Hepatocyte (in vitro differentiated cells): ENCODE measurements around the gene PREX1. TPM values are rescaled to one million over a fixed set of nuclear protein-coding genes. Genes with fewer than 3 reads are reported as not detected.

Experiments used
- DNase-seq: peaks from one replicate; pipeline ENCODE4 v3.0.0-alpha.2; 2016; ENCODE audit warnings: low spot score
- H2AFZ ChIP-seq: fragments of 200-600 bp; sonication (generic); 2 replicates; pipeline ENCODE4 v1.6.0; 2016; ENCODE audit warnings: antibody characterized with exemption, mild to moderate bottlenecking
- H3K27ac ChIP-seq: fragments of 200-600 bp; sonication (generic); 2 replicates; pipeline ENCODE4 v1.5.1; 2016; ENCODE audit warnings: mild to moderate bottlenecking
- H3K27me3 ChIP-seq: fragments of 200-600 bp; sonication (generic); 2 replicates; pipeline ENCODE4 v1.6.1; 2016
- H3K36me3 ChIP-seq: fragments of 200-600 bp; sonication (generic); replicated peaks from 2 replicates; pipeline ENCODE4 v1.5.1; 2016; ENCODE audit warnings: low read depth; ENCODE audit not compliant: insufficient read depth
- H3K4me1 ChIP-seq: fragments of 200-600 bp; sonication (generic); 2 replicates; pipeline ENCODE4 v1.5.1; 2016; ENCODE audit warnings: mild to moderate bottlenecking, moderate library complexity; ENCODE audit not compliant: insufficient read depth
- H3K4me2 ChIP-seq: fragments of 200-600 bp; sonication (generic); 2 replicates; pipeline ENCODE4 v1.6.0; 2016
- H3K4me3 ChIP-seq: fragments of 200-600 bp; sonication (generic); 2 replicates; pipeline ENCODE4 v1.5.1; 2016; ENCODE audit warnings: mild to moderate bottlenecking
- H3K79me2 ChIP-seq: fragments of 200-600 bp; sonication (generic); 2 replicates; pipeline ENCODE4 v1.6.0; 2017; ENCODE audit warnings: mild to moderate bottlenecking
- H3K9me2 ChIP-seq: fragments of 200-600 bp; sonication (generic); replicated peaks from 2 replicates; pipeline ENCODE4 v1.6.0; 2017; ENCODE audit warnings: mild to moderate bottlenecking; ENCODE audit not compliant: insufficient read depth
- H3K9me3 ChIP-seq: fragments of 200-600 bp; sonication (generic); 2 replicates; pipeline ENCODE4 v1.5.1; 2016; ENCODE audit warnings: low read depth, mild to moderate bottlenecking
- H4K20me1 ChIP-seq: fragments of 200-600 bp; sonication (generic); 2 replicates; pipeline ENCODE4 v1.6.0; 2016; ENCODE audit warnings: mild to moderate bottlenecking; ENCODE audit not compliant: insufficient read depth, poor library complexity, severe bottlenecking
- CTCF ChIP-seq: fragments of 200-600 bp; sonication (generic); IDR thresholded peaks from 2 replicates; pipeline ENCODE4 v1.5.1; 2016; ENCODE audit warnings: antibody characterized with exemption, mild to moderate bottlenecking; ENCODE audit not compliant: poor library complexity
- EZH2 ChIP-seq: fragments of 200-600 bp; sonication (generic); IDR thresholded peaks from 2 replicates; pipeline ENCODE4 v1.6.1; 2016; ENCODE audit warnings: antibody characterized with exemption, mild to moderate bottlenecking, borderline replicate concordance
- EZH2phosphoT487 ChIP-seq: fragments of 200-600 bp; sonication (generic); IDR thresholded peaks from one replicate; pipeline ENCODE4 v1.6.1; 2018; ENCODE audit warnings: antibody characterized with exemption, mild to moderate bottlenecking, low read depth, moderate library complexity; ENCODE audit not compliant: unreplicated experiment, severe bottlenecking
- WGBS: methylation state at CpG from one replicate; pipeline ENCODE4 v1.1.6; 2016; ENCODE audit warnings: low lambda C conversion rate; ENCODE audit errors: missing lambda C conversion rate; 5-methylcytosine and 5-hydroxymethylcytosine counted together
- polyA plus RNA-seq: library from polyadenylated mRNA; unstranded; fragments of >200 nt; fragmentation: Nextera tagmentation; extraction: Ambion mirVana; gene quantifications from 2 replicates; pipeline ENCODE4 v1.2.1, GENCODE V29; 2016
- total RNA-seq: library from RNA; depleted of rRNA; stranded (reverse); fragments of >200 nt; gene quantifications from 2 replicates; pipeline ENCODE4 v1.2.3, GENCODE V29; 2014

PREX1 gene
- total and polyA plus RNA-seq, 2 experiments from 2014 or later: 1.8 to 2.9 TPM

- no peaks in the 10 kb centered on the region for H4K20me1 ChIP-seq
- H3K4me2 ChIP-seq: no peak overlapping the region
- no peak overlapping the region for H3K4me3 ChIP-seq
- TF ChIP-seq EZH2phosphoT487: no peak
- no peak for TF ChIP-seq EZH2
- TF ChIP-seq CTCF: no peak
- no peak overlapping the region for H2AFZ ChIP-seq
- no peaks in the 10 kb centered on the region for H3K79me2 ChIP-seq
- DNase-seq: no peak
- H3K27me3 ChIP-seq: no peaks in the 10 kb centered on the region
- no peaks in the 10 kb centered on the region for H3K9me2 ChIP-seq
- H3K27ac ChIP-seq: no peak overlapping the region
- H3K4me1 ChIP-seq: no peaks in the 10 kb centered on the region
- H3K9me3 ChIP-seq: no peaks in the 10 kb centered on the region
- no peaks in the 10 kb centered on the region for H3K36me3 ChIP-seq
- WGBS: 87% methylated on average over 10 of the region's 11 CpGs
These were observed 157.7 kb downstream of the PREX1 start for GRCh38 chr20:48669946-48670605.

DNA sequence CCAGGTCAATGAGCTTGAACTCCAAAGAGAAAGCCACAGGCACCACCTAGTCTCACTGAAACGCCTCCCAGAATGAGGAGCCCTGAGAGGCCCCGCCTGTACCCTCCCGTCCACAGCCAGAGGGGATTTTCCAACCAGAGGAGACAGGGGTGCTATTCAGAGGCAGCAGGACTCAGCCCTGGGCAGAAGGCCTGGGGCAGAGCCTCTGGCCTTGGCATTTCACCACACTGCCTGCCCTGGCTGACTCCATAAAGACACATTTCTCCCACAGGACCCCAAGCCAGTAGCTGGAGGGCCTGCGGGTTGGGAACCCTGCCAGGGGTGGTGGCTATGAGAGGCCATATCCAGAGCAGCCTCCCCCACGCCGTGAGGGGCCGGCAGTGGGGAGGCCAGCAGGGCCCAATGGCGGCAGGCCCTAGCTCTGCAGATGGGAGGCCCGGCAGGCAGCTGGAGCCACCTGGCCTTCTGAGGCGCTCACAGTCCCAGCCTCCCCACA lies 159.3 kb downstream of the PREX1 start:
- no peak for DNase-seq
- H3K9me2 ChIP-seq: no peaks in the 10 kb centered on the region
- no peak overlapping the region for H3K4me3 ChIP-seq
- no peaks in the 10 kb centered on the region for H3K9me3 ChIP-seq
- 81% methylated on average over 10 of the region's 10 CpGs for WGBS
- no peaks in the 10 kb centered on the region for H3K4me1 ChIP-seq
- no peak for TF ChIP-seq EZH2
- TF ChIP-seq CTCF: no peak
- no peak for TF ChIP-seq EZH2phosphoT487
- H3K4me2 ChIP-seq: no peak overlapping the region
- H2AFZ ChIP-seq: no peak overlapping the region
- H3K79me2 ChIP-seq: no peaks in the 10 kb centered on the region
- H4K20me1 ChIP-seq: no peaks in the 10 kb centered on the region
- H3K27me3 ChIP-seq: no peaks in the 10 kb centered on the region
- H3K36me3 ChIP-seq: no peaks in the 10 kb centered on the region
- H3K27ac ChIP-seq: no peak overlapping the region

DNA sequence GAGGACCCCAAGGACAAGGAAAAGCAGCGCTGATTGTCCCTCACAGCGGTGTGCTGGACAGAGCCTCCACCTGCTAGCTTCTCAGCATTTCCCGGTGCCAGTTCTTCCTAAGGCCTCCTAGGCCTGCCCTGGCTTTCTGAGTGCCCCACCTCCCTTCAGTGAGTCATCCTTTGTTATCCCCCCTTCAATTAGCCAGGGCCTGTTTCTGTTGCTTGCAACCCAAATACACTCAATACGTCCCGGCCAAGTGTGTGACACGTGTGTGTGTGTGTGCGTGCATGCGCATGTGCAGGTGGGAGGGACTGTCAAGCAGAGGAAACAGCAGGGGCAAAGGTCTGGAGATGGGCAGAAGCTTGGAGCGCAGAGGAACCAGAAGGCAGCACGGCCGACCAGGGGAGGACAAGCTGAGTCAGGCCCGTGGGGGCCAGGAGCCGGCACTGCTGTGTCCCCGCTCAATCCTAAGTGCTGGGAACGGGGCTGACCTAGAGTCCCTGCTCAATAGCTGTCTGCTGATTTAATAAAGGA lies 159.8 kb downstream of the PREX1 start:
- 87% methylated on average over 15 of the region's 15 CpGs for WGBS
- H3K4me3 ChIP-seq: no peak overlapping the region
- no peak for TF ChIP-seq EZH2phosphoT487
- no peak overlapping the region for H3K27ac ChIP-seq
- no peak overlapping the region for H3K4me2 ChIP-seq
- H3K4me1 ChIP-seq: no peaks in the 10 kb centered on the region
- no peaks in the 10 kb centered on the region for H3K36me3 ChIP-seq
- H3K79me2 ChIP-seq: no peaks in the 10 kb centered on the region
- H4K20me1 ChIP-seq: no peaks in the 10 kb centered on the region
- DNase-seq: no peak
- H2AFZ ChIP-seq: no peak overlapping the region
- H3K9me2 ChIP-seq: no peaks in the 10 kb centered on the region
- H3K27me3 ChIP-seq: no peaks in the 10 kb centered on the region
- H3K9me3 ChIP-seq: no peaks in the 10 kb centered on the region

DNA sequence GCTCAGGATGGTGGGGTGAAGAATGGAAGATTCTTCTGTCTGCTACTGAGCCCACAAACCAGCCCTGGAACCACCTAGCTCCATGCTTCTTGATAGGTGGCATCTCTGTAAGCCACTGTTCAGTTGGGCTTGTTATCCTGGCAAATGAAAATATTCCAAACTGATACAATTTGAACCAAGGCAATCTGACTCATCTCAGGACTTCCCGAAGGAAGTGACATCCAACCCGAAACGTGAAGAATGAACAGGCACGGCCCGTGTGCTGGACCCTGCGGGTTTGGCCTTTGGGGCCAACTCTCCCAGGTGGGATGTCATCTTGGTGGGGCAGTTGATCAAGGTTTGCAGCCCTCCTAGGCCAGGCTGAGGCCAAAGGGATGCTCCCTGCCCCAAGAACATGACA lies 160.3 kb downstream of the PREX1 start:
- no peak overlapping the region for H2AFZ ChIP-seq
- no peak overlapping the region for H3K27ac ChIP-seq
- WGBS: 94% methylated on average over 6 of the region's 6 CpGs

More for the DNA sequence above, 160.3 kb downstream of the PREX1 start:
- TF ChIP-seq EZH2phosphoT487: no peak
- no peak for TF ChIP-seq CTCF
- no peaks in the 10 kb centered on the region for H3K27me3 ChIP-seq
- no peaks in the 10 kb centered on the region for H4K20me1 ChIP-seq
- H3K4me2 ChIP-seq: no peak overlapping the region
- H3K79me2 ChIP-seq: no peaks in the 10 kb centered on the region
- no peaks in the 10 kb centered on the region for H3K36me3 ChIP-seq
- H3K4me3 ChIP-seq: no peak overlapping the region
- no peaks in the 10 kb centered on the region for H3K9me3 ChIP-seq
- H3K9me2 ChIP-seq: no peaks in the 10 kb centered on the region
- DNase-seq: no peak
- no peaks in the 10 kb centered on the region for H3K4me1 ChIP-seq
